ENCODE results near the gene SIGLEC7.

SIGLEC7 gene

DNA sequence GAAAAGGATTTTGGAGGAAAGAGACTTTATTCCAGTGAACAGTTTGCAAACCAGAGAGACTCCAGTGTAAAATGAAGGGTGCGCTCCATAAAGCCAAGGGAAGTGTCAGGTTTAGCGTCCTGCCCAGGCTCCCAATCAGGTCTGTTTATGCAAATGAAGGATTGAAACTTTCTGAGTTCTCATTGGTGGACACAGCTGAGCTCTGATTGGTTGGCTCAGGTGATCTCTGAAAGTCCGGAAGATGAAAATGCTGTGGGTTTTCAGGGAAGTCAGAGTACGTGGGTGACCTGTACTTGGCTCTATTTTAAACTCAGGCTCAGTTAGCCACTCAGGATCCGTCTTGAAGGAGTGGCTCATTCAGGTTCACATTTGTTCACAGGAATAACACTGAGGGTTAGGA is 54.1 kb downstream of the SIGLEC7 start:
- no peak overlapping the region for H3K9ac ChIP-seq (ENCODE audit: low read depth, low read length)
- no peaks in the 10 kb centered on the region for H3K36me3 ChIP-seq (ENCODE audit: insufficient read depth, low read depth, low read length)
- no peak overlapping the region for H3K27ac ChIP-seq (ENCODE audit: low read length)
- no peak overlapping the region for H3K4me3 ChIP-seq (ENCODE audit: low read length)
- no peaks in the 10 kb centered on the region for H3K4me1 ChIP-seq (ENCODE audit: insufficient read depth, low read length)
- H3K27me3 ChIP-seq (ENCODE audit: insufficient read depth, low read length), result no peaks in the 10 kb centered on the region; the same call in 1 of the 2 replicates
- no peaks in the 10 kb centered on the region for H3K9me3 ChIP-seq (ENCODE audit: insufficient read depth, low read depth, low read length)

DNA sequence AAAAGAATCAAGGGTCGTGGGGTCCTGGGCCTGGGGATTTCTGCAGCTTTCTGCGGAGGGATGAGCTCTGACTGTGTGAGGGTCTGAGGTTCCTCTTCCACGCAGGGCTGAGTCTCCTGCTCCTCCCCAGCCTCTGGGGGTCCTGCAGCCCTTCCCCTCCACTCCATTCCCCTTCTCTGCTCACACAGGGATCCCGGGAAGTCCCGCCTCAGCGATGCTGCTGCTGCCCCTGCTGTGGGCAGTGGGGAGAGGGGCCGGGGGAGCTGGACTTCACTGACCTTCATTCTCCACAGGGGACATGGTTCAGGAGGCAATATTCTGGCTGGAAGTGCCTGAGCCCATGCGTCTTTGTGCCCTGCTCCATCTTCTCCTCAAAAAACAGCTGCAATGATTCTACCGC is 56.5 kb downstream of the SIGLEC7 start:
- H3K9me3 ChIP-seq (ENCODE audit: insufficient read depth, low read depth, low read length), result no peaks in the 10 kb centered on the region
- H3K27me3 ChIP-seq (ENCODE audit: insufficient read depth, low read length), result no peaks in the 10 kb centered on the region; the same call in 1 of the 2 replicates
- H3K4me3 ChIP-seq (ENCODE audit: low read length), result no peak overlapping the region
- no peaks in the 10 kb centered on the region for H3K4me1 ChIP-seq (ENCODE audit: insufficient read depth, low read length)
- H3K36me3 ChIP-seq (ENCODE audit: insufficient read depth, low read depth, low read length), result no peaks in the 10 kb centered on the region
- H3K27ac ChIP-seq (ENCODE audit: low read length), result no peak overlapping the region
- H3K9ac ChIP-seq (ENCODE audit: low read depth, low read length), result no peak overlapping the region

- Histone ChIP-seq H3K9ac (ENCODE audit: low read depth, low read length) (no peak overlapping the region), H3K27ac (ENCODE audit: low read length) (no peak overlapping the region), H3K36me3 (ENCODE audit: insufficient read depth, low read depth, low read length) (no peaks in the 10 kb centered on the region), H3K4me3 (ENCODE audit: low read length) (no peak overlapping the region), H3K9me3 (ENCODE audit: insufficient read depth, low read depth, low read length) (no peaks in the 10 kb centered on the region), H3K4me1 (ENCODE audit: insufficient read depth, low read length) (no peaks in the 10 kb centered on the region), H3K27me3 (ENCODE audit: insufficient read depth, low read length) (no peaks in the 10 kb centered on the region; the same call in 1 of the 2 replicates)
Measured at GRCh38 chr19:51200071-51200666, 58.1 kb downstream of the SIGLEC7 start.

DNA sequence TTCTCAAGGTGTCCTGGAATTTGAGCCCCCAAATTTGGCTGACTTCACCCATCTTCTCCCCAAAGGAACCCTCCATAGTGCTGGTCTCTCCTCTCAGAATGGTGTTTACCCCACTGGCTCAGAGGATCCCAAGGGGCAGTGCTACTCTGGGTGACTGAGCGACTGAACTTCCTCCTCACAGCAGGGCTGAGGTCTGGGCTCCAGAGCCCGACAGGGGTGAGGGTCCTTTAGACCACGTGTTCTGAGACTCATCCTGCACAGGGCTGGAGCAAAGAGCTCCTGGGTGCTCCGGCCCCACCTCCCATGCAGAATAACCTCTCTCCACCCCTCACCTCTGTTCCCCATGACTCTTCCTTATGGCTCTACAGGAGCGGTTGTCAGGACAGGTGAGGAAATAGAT is 59.6 kb downstream of the SIGLEC7 start:
- H3K9ac ChIP-seq (ENCODE audit: low read depth, low read length), result no peak overlapping the region

More for the DNA sequence above, 59.6 kb downstream of the SIGLEC7 start:
- H3K4me3 ChIP-seq (ENCODE audit: low read length), result no peak overlapping the region
- no peaks in the 10 kb centered on the region for H3K36me3 ChIP-seq (ENCODE audit: insufficient read depth, low read depth, low read length)
- H3K4me1 ChIP-seq (ENCODE audit: insufficient read depth, low read length), result no peaks in the 10 kb centered on the region
- H3K9me3 ChIP-seq (ENCODE audit: insufficient read depth, low read depth, low read length), result no peaks in the 10 kb centered on the region
- H3K27me3 ChIP-seq (ENCODE audit: insufficient read depth, low read length), result no peaks in the 10 kb centered on the region; the same call in 1 of the 2 replicates
- no peak overlapping the region for H3K27ac ChIP-seq (ENCODE audit: low read length)
